ENCODE results near the gene RNF20.

GRCh38 chr9:101578378-101578777, 44.7 kb downstream of the RNF20 start:
- TF ChIP-seq CTCF (IDR thresholded peaks at IDR 0.05) (no peak), POLR2A (IDR thresholded peaks at IDR 0.05) (no peak)
